HG02840 (cell line): Measurements from ENCODE around the gene TAF12.
"Not testable (repeated sequence)": the region's sequence is repeated elsewhere in the genome, so short reads cannot be mapped to it uniquely, and the experiment has no call there.

Experiments
- ATAC-seq: cut with Tn5 transposase; IDR thresholded peaks from one replicate; pipeline ENCODE4 v1.9.1; 2021; ENCODE audit warnings: mild to moderate bottlenecking, moderate library complexity, moderate number of reproducible peaks; ENCODE audit not compliant: unreplicated experiment, low FRiP score

The TAF12 gene

GRCh38 chr1:28586585-28587391 lies 56.1 kb downstream of the TAF12 start:
- not testable (repeated sequence) for ATAC-seq

GRCh38 chr1:28582248-28582615 lies 60.6 kb downstream of the TAF12 start:
- no peak for ATAC-seq

GRCh38 chr1:28581531-28582247 lies 61.2 kb downstream of the TAF12 start:
- peak; percentile 69 for ATAC-seq

- ATAC-seq: peak; percentile 16
Observed at GRCh38 chr1:28580722-28581530, 61.9 kb downstream of the TAF12 start.

- ATAC-seq: no peak
Observed at GRCh38 chr1:28579401-28579800, 63.5 kb downstream of the TAF12 start.

- no peak for ATAC-seq
Observed at GRCh38 chr1:28578696-28579218, 64.1 kb downstream of the TAF12 start.

GRCh38 chr1:28577738-28578536 lies 64.9 kb downstream of the TAF12 start:
- no peak for ATAC-seq

GRCh38 chr1:28577052-28577678 lies 65.7 kb downstream of the TAF12 start:
- ATAC-seq: no peak

GRCh38 chr1:28573564-28573963 lies 69.3 kb downstream of the TAF12 start:
- no peak for ATAC-seq

GRCh38 chr1:28572891-28573290 lies 70.0 kb downstream of the TAF12 start:
- not testable (repeated sequence) for ATAC-seq

GRCh38 chr1:28571911-28572310 lies 71.0 kb downstream of the TAF12 start:
- no peak for ATAC-seq

- ATAC-seq: no peak
Observed at GRCh38 chr1:28566931-28567330, 75.9 kb downstream of the TAF12 start.

- no peak for ATAC-seq
Observed at GRCh38 chr1:28565726-28566125, 77.1 kb downstream of the TAF12 start.

- ATAC-seq: no peak
Observed at GRCh38 chr1:28565040-28565439, 77.8 kb downstream of the TAF12 start.

- no peak for ATAC-seq
Observed at GRCh38 chr1:28564310-28564709, 78.6 kb downstream of the TAF12 start.

- no peak for ATAC-seq
Observed at GRCh38 chr1:28560886-28561285, 82.0 kb downstream of the TAF12 start.
